Keratinocyte (primary cell): ENCODE data around the gene CD68. TPM values are rescaled to one million over a fixed set of nuclear protein-coding genes. Genes with fewer than 3 reads are reported as not detected.

Experiments
- DNase-seq: peaks from one replicate; pipeline ENCODE4 v3.0.0-alpha.2; 2011; ENCODE audit warnings: low read depth, missing footprints, low spot score
- FAIRE-seq: peaks from 2 replicates; lab custom pipeline; 2011; peaks lifted over from hg19 to GRCh38; lab: Jason Lieb, UNC
- H2AFZ ChIP-seq: 2 replicates; pipeline ENCODE4 v1.6.0; 2012; ENCODE audit warnings: low read length, control low read depth, inconsistent platforms; ENCODE audit not compliant: control insufficient read depth
- H3K27ac ChIP-seq: 2 replicates; pipeline ENCODE4 v1.5.1; 2011; ENCODE audit warnings: low read length; ENCODE audit not compliant: control insufficient read depth, insufficient read depth
- H3K27me3 ChIP-seq: 3 replicates; pipeline ENCODE4 v1.6.0; 2011; ENCODE audit warnings: low read length; ENCODE audit not compliant: control insufficient read depth, insufficient read depth; ENCODE audit errors: extremely low read depth
- H3K36me3 ChIP-seq, 2 experiments: 2 replicates in 1 of 2; 3 replicates in 1 of 2; pipeline ENCODE4 v1.5.1; 2011; ENCODE audit warnings: low read length in 2 of 2, mild to moderate bottlenecking in 1 of 2; ENCODE audit not compliant: control insufficient read depth in 2 of 2, insufficient read depth in 2 of 2; ENCODE audit errors: extremely low read depth in 1 of 2
- H3K4me1 ChIP-seq: 3 replicates; pipeline ENCODE4 v1.5.1; 2011; ENCODE audit warnings: low read length; ENCODE audit not compliant: control insufficient read depth, insufficient read depth; ENCODE audit errors: extremely low read depth
- H3K4me2 ChIP-seq: 3 replicates; pipeline ENCODE4 v1.6.0; 2011; ENCODE audit warnings: low read depth, low read length; ENCODE audit not compliant: control insufficient read depth, insufficient read depth; ENCODE audit errors: extremely low read depth
- H3K4me3 ChIP-seq, 3 experiments: fragments of 200-600 bp in 1 of 3; sonication (generic) in 1 of 3; 2 replicates in 2 of 3; 3 replicates in 1 of 3; pipeline ENCODE4 v1.5.1; 2011 to 2016; ENCODE audit warnings: low read length in 3 of 3, mild to moderate bottlenecking in 3 of 3, control low read depth in 2 of 3, inconsistent platforms in 1 of 3, low read depth in 1 of 3, mixed read lengths in 1 of 3, mixed run types in 1 of 3, moderate library complexity in 1 of 3; ENCODE audit not compliant: control insufficient read depth in 2 of 3, insufficient read depth in 2 of 3; ENCODE audit errors: extremely low read depth in 1 of 3
- H3K79me2 ChIP-seq: 2 replicates; pipeline ENCODE4 v1.6.0; 2012; ENCODE audit warnings: low read length; ENCODE audit not compliant: control insufficient read depth, insufficient read depth
- H3K9ac ChIP-seq: 3 replicates; pipeline ENCODE4 v1.6.0; 2011; ENCODE audit warnings: low read length; ENCODE audit not compliant: control insufficient read depth, insufficient read depth; ENCODE audit errors: extremely low read depth
- H3K9me1 ChIP-seq: 3 replicates; pipeline ENCODE4 v1.6.0; 2011; ENCODE audit warnings: low read length; ENCODE audit not compliant: control insufficient read depth, insufficient read depth; ENCODE audit errors: extremely low read depth
- H3K9me3 ChIP-seq: 2 replicates; pipeline ENCODE4 v1.5.1; 2012; ENCODE audit warnings: low read depth, low read length; ENCODE audit not compliant: control insufficient read depth
- H4K20me1 ChIP-seq: 3 replicates; pipeline ENCODE4 v1.6.0; 2011; ENCODE audit warnings: low read length; ENCODE audit not compliant: control insufficient read depth, insufficient read depth; ENCODE audit errors: extremely low read depth
- EZH2 ChIP-seq: IDR thresholded peaks from one replicate; pipeline ENCODE4 v1.6.1; 2012; ENCODE audit warnings: inconsistent platforms, mild to moderate bottlenecking, low read length, moderate library complexity
- dilution Hi-C: fragments of 300-500 bp; cut with MboI; formaldehyde crosslinking; loops from one replicate; pipeline ENCODE4 v1.7.0; 2020; ENCODE audit warnings: low sequenced_read_pairs; ENCODE audit not compliant: extremely low pct_ligation_motif_present
- polyA plus RNA-seq, 5 experiments: library from polyadenylated mRNA; depleted of rRNA in 3 of 5; stranded (reverse) in 3 of 5; stranded (forward) in 1 of 5; unstranded in 1 of 5; fragments of >200 nt; gene quantifications; 1 replicate in 1 of 5; 2 replicates in 3 of 5; 3 replicates in 1 of 5; pipeline versions ENCODE4 v1.2.1 to v1.2.3, GENCODE V29; 2011 to 2012; ENCODE audit warnings: missing spikeins in 2 of 5, low read depth in 1 of 5, low replicate concordance in 1 of 5
- TF ChIP-seq, protein P1 (sequence below), 3 experiments: IDR thresholded peaks in 1 of 3; conservative IDR thresholded peaks in 1 of 3; optimal IDR thresholded peaks in 1 of 3; 2 replicates in 2 of 3; 3 replicates in 1 of 3; pipeline versions ENCODE3 to v1.5.1; 2011; ENCODE audit warnings: low read length in 3 of 3, mild to moderate bottlenecking in 3 of 3, moderate library complexity in 2 of 3, control low read depth in 1 of 3, inconsistent platforms in 1 of 3; ENCODE audit not compliant: insufficient read depth in 2 of 3; ENCODE audit errors: extremely low read depth in 1 of 3

CD68 gene
- polyA plus RNA-seq, 1 donor (not counting 4 experiments of a cell fraction or from before 2014, with no cell fraction given) = 14.0 TPM

DNA sequence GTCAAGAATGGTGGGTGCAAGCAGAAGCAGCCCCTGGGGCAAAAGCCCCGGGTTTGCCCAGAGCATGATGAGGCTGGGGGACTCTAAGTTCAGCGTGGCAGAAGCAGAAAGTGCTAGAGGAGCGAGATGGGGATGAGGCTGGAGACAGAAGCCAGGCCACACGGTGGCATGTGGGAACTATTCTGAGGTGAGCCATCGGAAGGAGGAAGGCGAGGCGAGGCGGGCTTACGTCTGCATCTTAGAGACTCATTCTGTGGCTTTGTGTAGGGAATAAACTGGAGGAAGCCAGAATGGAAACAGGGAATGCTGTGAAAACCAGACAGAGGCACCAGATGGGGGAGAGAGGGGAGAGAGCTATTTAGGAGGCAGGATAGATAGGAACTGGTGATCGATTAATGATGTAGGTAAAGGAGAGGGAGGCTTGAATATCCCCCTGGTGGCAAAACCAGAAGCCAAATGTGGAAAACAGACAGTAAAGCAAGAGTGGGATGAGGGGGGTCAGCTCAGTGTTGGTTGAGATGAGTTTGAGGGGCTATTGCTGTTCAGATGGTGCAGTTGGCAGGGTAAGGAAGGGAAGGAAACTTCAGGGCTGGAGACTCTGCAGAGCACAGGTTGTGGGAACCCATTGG lies 24.0 kb upstream of the CD68 start:
- Histone ChIP-seq H3K4me1 (peaks cover 26% of the 10 kb centered on the region), H3K36me3 (no peaks in the 10 kb centered on the region), H3K79me2 (no peaks in the 10 kb centered on the region), H3K9me3 (no peaks in the 10 kb centered on the region), H3K9me1 (no peaks in the 10 kb centered on the region), H3K9ac (no peak overlapping the region), H3K27ac (no peak overlapping the region), H4K20me1 (no peaks in the 10 kb centered on the region), H3K27me3 (no peaks in the 10 kb centered on the region), H2AFZ (no peak overlapping the region), H3K4me3 (no peak overlapping the region), H3K4me2 (no peak overlapping the region)
- FAIRE-seq (no peak), DNase-seq (no peak)
- TF ChIP-seq, protein P1, sequence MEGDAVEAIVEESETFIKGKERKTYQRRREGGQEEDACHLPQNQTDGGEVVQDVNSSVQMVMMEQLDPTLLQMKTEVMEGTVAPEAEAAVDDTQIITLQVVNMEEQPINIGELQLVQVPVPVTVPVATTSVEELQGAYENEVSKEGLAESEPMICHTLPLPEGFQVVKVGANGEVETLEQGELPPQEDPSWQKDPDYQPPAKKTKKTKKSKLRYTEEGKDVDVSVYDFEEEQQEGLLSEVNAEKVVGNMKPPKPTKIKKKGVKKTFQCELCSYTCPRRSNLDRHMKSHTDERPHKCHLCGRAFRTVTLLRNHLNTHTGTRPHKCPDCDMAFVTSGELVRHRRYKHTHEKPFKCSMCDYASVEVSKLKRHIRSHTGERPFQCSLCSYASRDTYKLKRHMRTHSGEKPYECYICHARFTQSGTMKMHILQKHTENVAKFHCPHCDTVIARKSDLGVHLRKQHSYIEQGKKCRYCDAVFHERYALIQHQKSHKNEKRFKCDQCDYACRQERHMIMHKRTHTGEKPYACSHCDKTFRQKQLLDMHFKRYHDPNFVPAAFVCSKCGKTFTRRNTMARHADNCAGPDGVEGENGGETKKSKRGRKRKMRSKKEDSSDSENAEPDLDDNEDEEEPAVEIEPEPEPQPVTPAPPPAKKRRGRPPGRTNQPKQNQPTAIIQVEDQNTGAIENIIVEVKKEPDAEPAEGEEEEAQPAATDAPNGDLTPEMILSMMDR (optimal IDR thresholded peaks at IDR 0.05 in 1 of 3, IDR thresholded peaks at IDR 0.05 in 1 of 3, conservative IDR thresholded peaks at IDR 0.05 in 1 of 3; ENCODE audit: extremely low read depth in 1 of 3, insufficient read depth in 2 of 3, low read length in 3 of 3) = peak in 2 of 3 experiments; percentile 10 to 12
- TF ChIP-seq EZH2 = no peak
- dilution Hi-C loops = no loop called here

DNA sequence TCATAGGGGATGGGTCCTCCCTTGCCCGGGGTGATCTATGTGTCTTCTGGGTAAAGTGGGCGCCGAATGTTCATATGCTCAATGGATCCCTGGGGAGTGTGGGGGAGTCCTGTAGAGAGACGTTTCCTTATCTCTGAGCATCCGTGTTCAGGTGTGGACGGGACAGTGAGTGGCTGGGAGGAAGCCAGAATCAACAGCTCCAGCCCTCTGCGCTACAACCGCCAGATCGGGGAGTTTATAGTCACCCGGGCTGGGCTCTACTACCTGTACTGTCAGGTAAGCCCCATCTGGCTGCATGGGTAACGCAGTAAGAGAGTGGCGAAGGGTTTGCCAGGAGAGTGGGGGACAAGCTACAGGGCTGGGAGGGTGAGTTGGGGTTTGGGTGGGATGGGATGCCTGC lies 22.8 kb upstream of the CD68 start:
- DNase-seq = no peak
- Histone ChIP-seq H3K4me1 (peaks cover 32% of the 10 kb centered on the region), H3K4me3 (no peak overlapping the region), H3K4me2 (no peak overlapping the region), H3K9me3 (no peaks in the 10 kb centered on the region), H3K27ac (no peak overlapping the region), H3K27me3 (no peaks in the 10 kb centered on the region), H3K36me3 (no peaks in the 10 kb centered on the region), H4K20me1 (no peaks in the 10 kb centered on the region), H3K9ac (no peak overlapping the region), H2AFZ (no peak overlapping the region), H3K79me2 (no peaks in the 10 kb centered on the region), H3K9me1 (no peaks in the 10 kb centered on the region)
- TF ChIP-seq, protein P1 (optimal IDR thresholded peaks at IDR 0.05 in 1 of 3, IDR thresholded peaks at IDR 0.05 in 1 of 3, conservative IDR thresholded peaks at IDR 0.05 in 1 of 3; ENCODE audit: extremely low read depth in 1 of 3, insufficient read depth in 2 of 3, low read length in 3 of 3) = no peak
- no peak for TF ChIP-seq EZH2
- no peak for FAIRE-seq
- dilution Hi-C loops = no loop called here
